H9 (cell line): Measurements from ENCODE around the gene CACFD1. TPM values are rescaled to one million over a fixed set of nuclear protein-coding genes. Genes with fewer than 3 reads are reported as not detected.

ENCODE experiments used
- DNase-seq: peaks from one replicate; pipeline ENCODE4 v3.0.0-alpha.2; 2017
- H2AFZ ChIP-seq: one replicate; pipeline ENCODE4 v1.6.1; 2013; ENCODE audit warnings: mild to moderate bottlenecking, low read length, control low read depth, moderate library complexity
- H2AK5ac ChIP-seq: 2 replicates; pipeline ENCODE4 v1.6.1; 2013; ENCODE audit warnings: low read length, control low read depth, mixed read lengths; ENCODE audit not compliant: insufficient read length
- H2BK120ac ChIP-seq: one replicate; pipeline ENCODE4 v1.6.1; 2013; ENCODE audit warnings: low read depth, mild to moderate bottlenecking, low read length, control low read depth, inconsistent platforms; ENCODE audit not compliant: poor library complexity, severe bottlenecking
- H2BK12ac ChIP-seq: 2 replicates; pipeline ENCODE4 v1.6.1; 2013; ENCODE audit warnings: low read length, control low read depth, mixed read lengths, low read depth; ENCODE audit not compliant: insufficient read length
- H2BK15ac ChIP-seq: 2 replicates; pipeline ENCODE4 v1.6.1; 2013; ENCODE audit warnings: low read depth, low read length, control low read depth
- H2BK20ac ChIP-seq: one replicate; pipeline ENCODE4 v1.6.1; 2013; ENCODE audit warnings: low read depth, mild to moderate bottlenecking, low read length, control low read depth, inconsistent platforms; ENCODE audit not compliant: poor library complexity, severe bottlenecking
- H2BK5ac ChIP-seq: 2 replicates; pipeline ENCODE4 v1.6.1; 2013; ENCODE audit warnings: low read length, control low read depth, mixed read lengths; ENCODE audit not compliant: insufficient read length
- H3K14ac ChIP-seq: 2 replicates; pipeline ENCODE4 v1.6.1; 2013; ENCODE audit warnings: low read length, control low read depth; ENCODE audit not compliant: insufficient read depth
- H3K18ac ChIP-seq: 2 replicates; pipeline ENCODE4 v1.6.1; 2013; ENCODE audit warnings: low read depth, mild to moderate bottlenecking, mixed read lengths, low read length, control low read depth; ENCODE audit not compliant: insufficient read length
- H3K23ac ChIP-seq: 2 replicates; pipeline ENCODE4 v1.6.1; 2013; ENCODE audit warnings: low read length, control low read depth, mixed read lengths, low read depth; ENCODE audit not compliant: insufficient read length
- H3K23me2 ChIP-seq: 2 replicates; pipeline ENCODE4 v1.6.1; 2013; ENCODE audit warnings: low read depth, mild to moderate bottlenecking, mixed read lengths, low read length, control low read depth; ENCODE audit not compliant: insufficient read length, poor library complexity, severe bottlenecking
- H3K27ac ChIP-seq: 2 replicates; pipeline ENCODE4 v1.5.1; 2013; ENCODE audit warnings: low read length, control low read depth, mixed read lengths, low read depth; ENCODE audit not compliant: insufficient read length
- H3K27me3 ChIP-seq: 2 replicates; pipeline ENCODE4 v1.6.1; 2013; ENCODE audit warnings: low read length, control low read depth, inconsistent platforms; ENCODE audit not compliant: insufficient read depth
- H3K4ac ChIP-seq: 2 replicates; pipeline ENCODE4 v1.6.1; 2013; ENCODE audit warnings: low read depth, mild to moderate bottlenecking, control low read depth, inconsistent platforms, low read length, moderate library complexity
- H3K4me1 ChIP-seq: 2 replicates; pipeline ENCODE4 v1.6.1; 2013; ENCODE audit warnings: low read length, control low read depth, inconsistent platforms; ENCODE audit not compliant: insufficient read depth
- H3K4me2 ChIP-seq: 2 replicates; pipeline ENCODE4 v1.6.1; 2013; ENCODE audit warnings: low read length, control low read depth, mixed read lengths; ENCODE audit not compliant: insufficient read length, insufficient read depth
- H3K56ac ChIP-seq: 2 replicates; pipeline ENCODE4 v1.6.1; 2013; ENCODE audit warnings: low read depth, mild to moderate bottlenecking, mixed read lengths, low read length, control low read depth; ENCODE audit not compliant: insufficient read length
- H3K79me1 ChIP-seq: 2 replicates; pipeline ENCODE4 v1.6.1; 2013; ENCODE audit warnings: low read depth, mild to moderate bottlenecking, moderate library complexity, low read length, control low read depth, inconsistent platforms; ENCODE audit not compliant: insufficient read depth, poor library complexity, severe bottlenecking
- H3K79me2 ChIP-seq: 2 replicates; pipeline ENCODE4 v1.6.1; 2013; ENCODE audit warnings: low read length, control low read depth, inconsistent platforms; ENCODE audit not compliant: insufficient read depth
- H3K9ac ChIP-seq: 2 replicates; pipeline ENCODE4 v1.6.1; 2013; ENCODE audit warnings: low read length, control low read depth, mixed read lengths; ENCODE audit not compliant: insufficient read length; ENCODE audit errors: extremely low read depth
- H3K9me3 ChIP-seq: one replicate; pipeline ENCODE4 v1.6.1; 2013; ENCODE audit warnings: low read depth, low read length, inconsistent platforms; ENCODE audit not compliant: control insufficient read depth
- H3T11ph ChIP-seq: one replicate; pipeline ENCODE4 v1.6.1; 2013; ENCODE audit warnings: mild to moderate bottlenecking, low read length, control low read depth, inconsistent platforms
- H4K20me1 ChIP-seq: one replicate; pipeline ENCODE4 v1.6.1; 2013; ENCODE audit not compliant: control insufficient read depth, insufficient read length, insufficient read depth
- H4K5ac ChIP-seq: 2 replicates; pipeline ENCODE4 v1.6.1; 2013; ENCODE audit warnings: low read depth, mild to moderate bottlenecking, mixed read lengths, low read length, control low read depth; ENCODE audit not compliant: insufficient read length
- H4K8ac ChIP-seq: replicated peaks from 2 replicates; pipeline ENCODE4 v1.6.1; 2013; ENCODE audit warnings: low read length, control low read depth, mixed read lengths, low read depth; ENCODE audit not compliant: insufficient read length
- H4K91ac ChIP-seq: 2 replicates; pipeline ENCODE4 v1.6.1; 2013; ENCODE audit warnings: low read depth, mild to moderate bottlenecking, moderate library complexity, mixed read lengths, low read length, control low read depth; ENCODE audit not compliant: insufficient read length
- H3K27ac Mint-ChIP-seq, 3 experiments: 2 replicates in 2 of 3; 3 replicates in 1 of 3; pipeline ENCODE4 v1.8.0; 2020 to 2021; ENCODE audit warnings: mixed read lengths in 3 of 3, mild to moderate bottlenecking in 1 of 3, moderate library complexity in 1 of 3
- H3K27me3 Mint-ChIP-seq: 2 replicates; pipeline ENCODE4 v1.8.0; 2021; ENCODE audit warnings: low read depth, mild to moderate bottlenecking, moderate library complexity, mixed read lengths
- H3K36me3 Mint-ChIP-seq, 3 experiments: 2 replicates in 2 of 3; 3 replicates in 1 of 3; pipeline ENCODE4 v1.8.0; 2020 to 2021; ENCODE audit warnings: low read depth in 3 of 3, mixed read lengths in 3 of 3; ENCODE audit not compliant: insufficient read depth in 1 of 3
- H3K4me1 Mint-ChIP-seq, 2 experiments: 2 replicates each; pipeline ENCODE4 v1.8.0; 2020; ENCODE audit warnings: mixed read lengths in 2 of 2
- H3K4me3 Mint-ChIP-seq, 2 experiments: 2 replicates in 1 of 2; 3 replicates in 1 of 2; pipeline ENCODE4 v1.8.0; 2020 to 2021; ENCODE audit warnings: mild to moderate bottlenecking in 2 of 2, mixed read lengths in 2 of 2, moderate library complexity in 1 of 2
- H3K9me3 Mint-ChIP-seq, 2 experiments: 2 replicates in 1 of 2; 3 replicates in 1 of 2; pipeline ENCODE4 v1.8.0; 2020; ENCODE audit warnings: mild to moderate bottlenecking in 2 of 2, mixed read lengths in 2 of 2, moderate library complexity in 1 of 2
- WGBS: extraction: QIAGEN DNeasy Blood & Tissue Kit; methylation state at CpG from one replicate; pipeline ENCODE4 v1.1.7; 2013; ENCODE audit warnings: missing lambda C conversion rate, low lambda C conversion rate, mixed read lengths; ENCODE audit not compliant: insufficient read length; ENCODE audit errors: extremely low coverage; 5-methylcytosine and 5-hydroxymethylcytosine counted together
- total RNA-seq: library from RNA; stranded (reverse); gene quantifications from 2 replicates; pipeline ENCODE4 v1.2.1, GENCODE V29; 2021
- TF ChIP-seq, protein P1 (sequence below): fragments of 200-600 bp; sonication (generic); conservative IDR thresholded peaks from 3 replicates; pipeline ENCODE4 v1.8.0; 2021; ENCODE audit warnings: antibody characterized with exemption, mild to moderate bottlenecking

Gene CACFD1
- total RNA-seq, 1 experiment from 2014 or later = 20.0 TPM

DNA sequence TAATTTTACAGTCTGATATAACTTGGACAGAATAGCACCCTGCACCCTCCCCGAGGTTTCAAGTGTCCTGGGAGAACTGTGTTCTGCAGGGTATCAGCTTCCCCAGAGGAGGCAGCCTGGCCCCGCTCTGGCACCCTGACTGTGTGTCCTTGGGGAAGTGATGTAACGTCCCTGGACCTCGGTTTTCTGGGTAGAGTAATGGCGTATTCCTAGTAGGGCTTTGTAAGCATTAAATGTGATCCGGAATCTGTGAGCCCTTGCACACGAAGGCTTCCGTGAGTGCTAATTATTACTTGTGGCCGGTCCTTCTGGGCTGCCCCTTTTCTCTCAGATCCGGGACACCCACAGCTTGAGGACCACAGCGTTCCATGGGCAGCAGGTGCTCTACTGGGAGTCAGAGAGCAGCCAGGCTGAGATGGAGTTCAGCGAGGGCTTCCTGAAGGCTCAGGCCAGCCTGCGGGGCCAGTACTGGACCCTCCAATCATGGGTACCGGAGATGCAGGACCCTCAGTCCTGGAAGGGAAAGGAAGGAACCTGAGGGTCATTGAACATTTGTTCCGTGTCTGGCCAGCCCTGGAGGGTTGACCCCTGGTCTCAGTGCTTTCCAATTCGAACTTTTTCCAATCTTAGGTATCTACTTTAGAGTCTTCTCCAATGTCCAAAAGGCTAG, 1.0 kb upstream of the CACFD1 start:
- H4K20me1 ChIP-seq = peaks cover 2% of the 10 kb centered on the region
- H3K79me1 ChIP-seq = no peaks in the 10 kb centered on the region
- no peak overlapping the region for H3K23ac ChIP-seq
- H3K27ac ChIP-seq = no peak overlapping the region
- no peak overlapping the region for H3K4ac ChIP-seq
- Mint-ChIP-seq H3K27me3 (peaks cover 8% of the 10 kb centered on the region), H3K4me3 (peak overlapping the region; percentile 82 to 84), H3K9me3 (no peaks in the 10 kb centered on the region; a peak in 1 of 5 replicates), H3K27ac (peak overlapping the region in 1 of 3 experiments; percentile 59; a peak in 1 of 7 replicates), H3K36me3 (peaks cover 0 to 5% (median 0%) of the 10 kb centered on the region in 3 experiments; a peak in 3 of 7 replicates), H3K4me1 (peaks cover 18 to 33% of the 10 kb centered on the region in 2 experiments)
- H3K56ac ChIP-seq = no peak overlapping the region
- H3K79me2 ChIP-seq = no peaks in the 10 kb centered on the region
- no peak overlapping the region for H2BK5ac ChIP-seq
- TF ChIP-seq, protein P1, sequence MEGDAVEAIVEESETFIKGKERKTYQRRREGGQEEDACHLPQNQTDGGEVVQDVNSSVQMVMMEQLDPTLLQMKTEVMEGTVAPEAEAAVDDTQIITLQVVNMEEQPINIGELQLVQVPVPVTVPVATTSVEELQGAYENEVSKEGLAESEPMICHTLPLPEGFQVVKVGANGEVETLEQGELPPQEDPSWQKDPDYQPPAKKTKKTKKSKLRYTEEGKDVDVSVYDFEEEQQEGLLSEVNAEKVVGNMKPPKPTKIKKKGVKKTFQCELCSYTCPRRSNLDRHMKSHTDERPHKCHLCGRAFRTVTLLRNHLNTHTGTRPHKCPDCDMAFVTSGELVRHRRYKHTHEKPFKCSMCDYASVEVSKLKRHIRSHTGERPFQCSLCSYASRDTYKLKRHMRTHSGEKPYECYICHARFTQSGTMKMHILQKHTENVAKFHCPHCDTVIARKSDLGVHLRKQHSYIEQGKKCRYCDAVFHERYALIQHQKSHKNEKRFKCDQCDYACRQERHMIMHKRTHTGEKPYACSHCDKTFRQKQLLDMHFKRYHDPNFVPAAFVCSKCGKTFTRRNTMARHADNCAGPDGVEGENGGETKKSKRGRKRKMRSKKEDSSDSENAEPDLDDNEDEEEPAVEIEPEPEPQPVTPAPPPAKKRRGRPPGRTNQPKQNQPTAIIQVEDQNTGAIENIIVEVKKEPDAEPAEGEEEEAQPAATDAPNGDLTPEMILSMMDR = no peak
- no peak overlapping the region for H3K18ac ChIP-seq
- H3K14ac ChIP-seq = no peak overlapping the region
- peak overlapping the region; percentile 82 for H3K4me2 ChIP-seq
- no peak overlapping the region for H4K8ac ChIP-seq
- H2BK120ac ChIP-seq = no peak overlapping the region
- H2AFZ ChIP-seq = no peak overlapping the region
- H3K4me1 ChIP-seq = peaks cover 7% of the 10 kb centered on the region; the same call in 1 of the 2 replicates
- no peaks in the 10 kb centered on the region for H3K27me3 ChIP-seq
- no peak overlapping the region for H2AK5ac ChIP-seq
- H3K9ac ChIP-seq = no peak overlapping the region
- H4K91ac ChIP-seq = no peak overlapping the region
- no peak overlapping the region for H2BK15ac ChIP-seq
- H2BK12ac ChIP-seq = no peak overlapping the region
- WGBS = no CpG with 5 or more reads among the region's 16 CpGs
- H3K23me2 ChIP-seq = peaks cover 13% of the 10 kb centered on the region
- H3T11ph ChIP-seq = no peak overlapping the region
- no peaks in the 10 kb centered on the region for H3K9me3 ChIP-seq
- H2BK20ac ChIP-seq = no peak overlapping the region
- DNase-seq = no peak
- no peak overlapping the region for H4K5ac ChIP-seq
